Panc1 (cell line): ENCODE data around the gene SMURF1. TPM values are rescaled to one million over a fixed set of nuclear protein-coding genes. Genes with fewer than 3 reads are reported as not detected.

Experiments used
- ATAC-seq: fragments of 200-7000 bp; cut with Tn5 transposase; 2 replicates; pipeline ENCODE4 v1.9.1; 2020; ENCODE audit warnings: mild to moderate bottlenecking, moderate library complexity
- BruUV-seq: library from RNA; stranded (reverse); fragments of 400-500 nt; replicated peaks from 2 replicates; lab custom pipeline; 2021; lab: Mats Ljungman, UMichigan
- CTCF ChIA-PET: fragments of 300-600 bp; sonication (Branson Sonifier 250); formaldehyde crosslinking; loops from one replicate; lab custom pipeline; 2022; ENCODE audit warnings: antibody characterized with exemption; lab: Charles Lee
- POLR2A ChIA-PET: fragments of 300-600 bp; sonication (Branson Sonifier 250); formaldehyde crosslinking; loops from one replicate; lab custom pipeline; 2022; ENCODE audit warnings: antibody characterized with exemption; lab: Charles Lee
- DNase-seq: peaks from one replicate; pipeline ENCODE4 v3.0.0-alpha.2; 2010; ENCODE audit warnings: low read depth, low spot score
- H3K27ac ChIP-seq: 2 replicates; pipeline ENCODE4 v1.5.1; 2011; ENCODE audit warnings: mild to moderate bottlenecking, low read length, inconsistent platforms
- H3K27me3 ChIP-seq: fragments of 200-500 bp; sonication (Bioruptor generic); 2 replicates; pipeline ENCODE4 v1.6.0; 2014; ENCODE audit warnings: low read length, inconsistent platforms; ENCODE audit not compliant: control insufficient read depth, insufficient read depth
- H3K36me3 ChIP-seq: fragments of 200-500 bp; sonication (Bioruptor generic); 2 replicates; pipeline ENCODE4 v1.5.1; 2014; ENCODE audit warnings: inconsistent platforms, mild to moderate bottlenecking, low read length, moderate library complexity; ENCODE audit not compliant: control insufficient read depth, insufficient read depth
- H3K4me1 ChIP-seq: 2 replicates; pipeline ENCODE4 v1.5.1; 2011; ENCODE audit warnings: inconsistent platforms, mild to moderate bottlenecking, low read length, moderate library complexity; ENCODE audit not compliant: control insufficient read depth, insufficient read depth
- H3K4me3 ChIP-seq, 2 experiments: 2 replicates each; pipeline ENCODE4 v1.5.1; 2011 to 2012; ENCODE audit warnings: low read depth in 2 of 2, low read length in 2 of 2, mild to moderate bottlenecking in 2 of 2, inconsistent platforms in 1 of 2, moderate library complexity in 1 of 2
- H3K9me3 ChIP-seq: fragments of 200-500 bp; sonication (Bioruptor generic); 2 replicates; pipeline ENCODE4 v1.5.1; 2014; ENCODE audit warnings: low read depth, mild to moderate bottlenecking, inconsistent platforms, low read length, moderate library complexity; ENCODE audit not compliant: control insufficient read depth, insufficient read depth
- POLR2AphosphoS5 ChIP-seq: IDR thresholded peaks from 2 replicates; pipeline ENCODE4 v1.6.1; 2012; ENCODE audit warnings: mild to moderate bottlenecking, low read depth, low read length, moderate library complexity
- SIN3A ChIP-seq: IDR thresholded peaks from 2 replicates; pipeline ENCODE4 v1.6.1; 2012; ENCODE audit warnings: low read depth, mild to moderate bottlenecking, low read length, moderate library complexity, borderline replicate concordance; ENCODE audit not compliant: insufficient read depth
- TCF7L2 ChIP-seq: IDR thresholded peaks from 2 replicates; pipeline ENCODE4 v1.6.1; 2011; ENCODE audit warnings: mild to moderate bottlenecking, low read depth, low read length, inconsistent platforms
- in situ Hi-C: cut with HindIII; loops from 2 replicates; pipeline ENCODE4 v1.10.0; 2016; ENCODE audit warnings: low sequenced_read_pairs, low pct_unique_long_range_greater_than_20kb
- intact Hi-C: fragments of 100-400 bp; cut with micrococcal nuclease; formaldehyde crosslinking; loops from one replicate; pipeline ENCODE4 v1.10.0; 2022; ENCODE audit not compliant: unreplicated experiment
- total RNA-seq: library from RNA; stranded (reverse); gene quantifications from one replicate; pipeline ENCODE4 v1.2.1, GENCODE V29; 2021; ENCODE audit not compliant: unreplicated experiment
- TF ChIP-seq, protein P1 (sequence below): fragments of 450-650 bp; IDR thresholded peaks from 2 replicates; pipeline ENCODE4 v1.5.1; 2017; ENCODE audit warnings: mild to moderate bottlenecking
- TF ChIP-seq, protein P2 (sequence below), 2 experiments: IDR thresholded peaks; 2 replicates each; pipeline ENCODE4 v1.6.1; 2011 to 2012; ENCODE audit warnings: low read depth in 2 of 2, control low read depth in 1 of 2, low read length in 1 of 2, mild to moderate bottlenecking in 1 of 2, moderate library complexity in 1 of 2; ENCODE audit not compliant: insufficient read depth in 1 of 2

The SMURF1 gene
- total RNA-seq, 1 experiment from 2014 or later = 47.0 TPM

DNA sequence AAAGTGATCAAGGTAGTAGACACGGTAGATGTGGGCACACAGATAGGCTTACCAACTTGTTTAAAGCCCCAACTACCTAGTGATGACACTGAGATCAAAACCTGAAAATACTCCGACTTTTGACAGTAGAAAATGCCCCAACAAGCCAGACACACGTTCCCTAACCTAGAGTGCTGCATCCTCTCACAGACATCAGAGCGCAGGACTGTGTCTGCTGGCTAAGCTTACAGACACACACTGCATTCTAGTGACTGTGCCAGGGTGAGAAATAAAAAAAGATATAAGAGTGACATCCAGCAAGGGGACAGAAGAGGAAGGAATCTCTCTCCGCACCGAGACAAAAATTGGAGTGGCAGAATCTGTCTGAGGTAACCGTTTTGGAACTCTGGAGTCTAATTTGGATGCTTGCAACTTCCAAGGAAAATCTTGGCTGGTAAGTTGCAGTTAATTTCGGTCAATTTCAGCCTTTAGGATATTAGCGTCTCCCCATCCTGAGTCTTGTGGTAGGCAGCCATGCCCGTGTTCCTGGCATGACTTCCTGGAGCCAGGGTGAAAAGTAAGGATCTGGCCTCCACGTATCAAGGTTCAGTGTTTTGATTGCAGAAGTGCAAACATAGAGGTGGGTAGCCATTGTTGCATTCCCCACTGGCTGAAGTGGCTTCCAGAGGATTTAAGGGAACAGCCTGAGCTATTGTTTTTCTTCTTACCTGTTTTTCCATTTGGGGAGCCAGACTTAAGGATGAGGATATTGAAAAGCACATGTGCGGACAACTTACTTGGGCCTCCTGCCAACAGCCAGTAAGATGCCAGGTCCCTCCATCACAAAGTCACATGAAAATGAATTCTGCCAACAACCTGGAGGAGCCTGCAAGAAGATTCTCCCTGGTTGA is 124.1 kb downstream of the SMURF1 start:
- H3K4me3 ChIP-seq = no peak overlapping the region

DNA sequence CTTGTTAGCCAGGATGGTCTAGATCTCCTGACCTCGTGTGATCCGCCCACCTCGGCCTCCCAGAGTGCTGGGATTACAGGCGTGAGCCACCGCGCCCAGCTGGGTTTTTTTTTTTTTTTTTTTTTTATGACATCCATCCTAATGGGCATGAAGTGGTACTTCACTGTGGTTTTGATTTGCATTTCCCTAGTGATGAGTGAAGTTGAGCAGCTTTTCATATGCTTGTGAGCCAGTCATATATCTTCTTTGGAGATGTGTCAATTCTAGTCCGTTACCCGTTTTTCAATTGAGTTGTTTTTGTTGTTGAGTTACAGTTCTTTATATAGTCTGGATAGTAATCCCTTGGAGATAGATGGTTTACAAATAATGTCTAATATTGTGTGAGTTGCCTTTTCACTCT is 127.7 kb downstream of the SMURF1 start:
- no TSS peak for BruUV-seq
- no peak overlapping the region for H3K27ac ChIP-seq
- no peaks in the 10 kb centered on the region for H3K4me1 ChIP-seq
- H3K4me3 ChIP-seq = no peak overlapping the region
- TF ChIP-seq SIN3A (no peak), POLR2AphosphoS5 (no peak), TCF7L2 (no peak)
- TF ChIP-seq, protein P1, sequence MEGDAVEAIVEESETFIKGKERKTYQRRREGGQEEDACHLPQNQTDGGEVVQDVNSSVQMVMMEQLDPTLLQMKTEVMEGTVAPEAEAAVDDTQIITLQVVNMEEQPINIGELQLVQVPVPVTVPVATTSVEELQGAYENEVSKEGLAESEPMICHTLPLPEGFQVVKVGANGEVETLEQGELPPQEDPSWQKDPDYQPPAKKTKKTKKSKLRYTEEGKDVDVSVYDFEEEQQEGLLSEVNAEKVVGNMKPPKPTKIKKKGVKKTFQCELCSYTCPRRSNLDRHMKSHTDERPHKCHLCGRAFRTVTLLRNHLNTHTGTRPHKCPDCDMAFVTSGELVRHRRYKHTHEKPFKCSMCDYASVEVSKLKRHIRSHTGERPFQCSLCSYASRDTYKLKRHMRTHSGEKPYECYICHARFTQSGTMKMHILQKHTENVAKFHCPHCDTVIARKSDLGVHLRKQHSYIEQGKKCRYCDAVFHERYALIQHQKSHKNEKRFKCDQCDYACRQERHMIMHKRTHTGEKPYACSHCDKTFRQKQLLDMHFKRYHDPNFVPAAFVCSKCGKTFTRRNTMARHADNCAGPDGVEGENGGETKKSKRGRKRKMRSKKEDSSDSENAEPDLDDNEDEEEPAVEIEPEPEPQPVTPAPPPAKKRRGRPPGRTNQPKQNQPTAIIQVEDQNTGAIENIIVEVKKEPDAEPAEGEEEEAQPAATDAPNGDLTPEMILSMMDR = no peak
- TF ChIP-seq, protein P2, sequence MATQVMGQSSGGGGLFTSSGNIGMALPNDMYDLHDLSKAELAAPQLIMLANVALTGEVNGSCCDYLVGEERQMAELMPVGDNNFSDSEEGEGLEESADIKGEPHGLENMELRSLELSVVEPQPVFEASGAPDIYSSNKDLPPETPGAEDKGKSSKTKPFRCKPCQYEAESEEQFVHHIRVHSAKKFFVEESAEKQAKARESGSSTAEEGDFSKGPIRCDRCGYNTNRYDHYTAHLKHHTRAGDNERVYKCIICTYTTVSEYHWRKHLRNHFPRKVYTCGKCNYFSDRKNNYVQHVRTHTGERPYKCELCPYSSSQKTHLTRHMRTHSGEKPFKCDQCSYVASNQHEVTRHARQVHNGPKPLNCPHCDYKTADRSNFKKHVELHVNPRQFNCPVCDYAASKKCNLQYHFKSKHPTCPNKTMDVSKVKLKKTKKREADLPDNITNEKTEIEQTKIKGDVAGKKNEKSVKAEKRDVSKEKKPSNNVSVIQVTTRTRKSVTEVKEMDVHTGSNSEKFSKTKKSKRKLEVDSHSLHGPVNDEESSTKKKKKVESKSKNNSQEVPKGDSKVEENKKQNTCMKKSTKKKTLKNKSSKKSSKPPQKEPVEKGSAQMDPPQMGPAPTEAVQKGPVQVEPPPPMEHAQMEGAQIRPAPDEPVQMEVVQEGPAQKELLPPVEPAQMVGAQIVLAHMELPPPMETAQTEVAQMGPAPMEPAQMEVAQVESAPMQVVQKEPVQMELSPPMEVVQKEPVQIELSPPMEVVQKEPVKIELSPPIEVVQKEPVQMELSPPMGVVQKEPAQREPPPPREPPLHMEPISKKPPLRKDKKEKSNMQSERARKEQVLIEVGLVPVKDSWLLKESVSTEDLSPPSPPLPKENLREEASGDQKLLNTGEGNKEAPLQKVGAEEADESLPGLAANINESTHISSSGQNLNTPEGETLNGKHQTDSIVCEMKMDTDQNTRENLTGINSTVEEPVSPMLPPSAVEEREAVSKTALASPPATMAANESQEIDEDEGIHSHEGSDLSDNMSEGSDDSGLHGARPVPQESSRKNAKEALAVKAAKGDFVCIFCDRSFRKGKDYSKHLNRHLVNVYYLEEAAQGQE (IDR thresholded peaks at IDR 0.05; ENCODE audit: insufficient read depth in 1 of 2, low read depth in 2 of 2, low read length in 1 of 2) = no peak
- peaks cover 3% of the 10 kb centered on the region; the same call in 1 of the 2 replicates for H3K36me3 ChIP-seq
- ATAC-seq = no peak
- no peaks in the 10 kb centered on the region for H3K9me3 ChIP-seq
- no peak for DNase-seq
- ChIA-PET CTCF (no interaction called here), POLR2A (no interaction called here)
- H3K27me3 ChIP-seq = no peaks in the 10 kb centered on the region
- intact Hi-C loops (no loop called here), in situ Hi-C loops (no loop called here)

More for the DNA sequence above, 124.1 kb downstream of the SMURF1 start:
- ChIA-PET POLR2A (no interaction called here), CTCF (no interaction called here)
- TF ChIP-seq TCF7L2 (no peak), POLR2AphosphoS5 (0 out of 2 replicates have a peak, but pooled peaks have one; percentile 26), SIN3A (no peak)
- TF ChIP-seq, protein P1 = no peak
- TF ChIP-seq, protein P2 (IDR thresholded peaks at IDR 0.05; ENCODE audit: insufficient read depth in 1 of 2, low read depth in 2 of 2, low read length in 1 of 2) = no peak
- DNase-seq (no peak), ATAC-seq (no peak)
- H3K9me3 ChIP-seq = no peaks in the 10 kb centered on the region
- peaks cover 3% of the 10 kb centered on the region; the same call in 1 of the 2 replicates for H3K4me1 ChIP-seq
- H3K36me3 ChIP-seq = 0 out of 2 replicates have a peak, but pooled peaks cover 3% of the 10 kb centered on the region
- H3K27me3 ChIP-seq = no peaks in the 10 kb centered on the region
- in situ Hi-C loops (no loop called here), intact Hi-C loops (no loop called here)
- H3K27ac ChIP-seq = no peak overlapping the region
- BruUV-seq = no TSS peak
